Measurements from ENCODE around the gene ELOVL6. TPM values are rescaled to one million over a fixed set of nuclear protein-coding genes. Genes with fewer than 3 reads are reported as not detected.
A peak's percentile ranks its signal among the peaks of the same experiment; 100 is the strongest.

The ELOVL6 gene
- total and polyA plus RNA-seq, 2 of the 4 experiments (the other 2 are of a cell fraction), result 17.9 to 19.0 TPM

DNA sequence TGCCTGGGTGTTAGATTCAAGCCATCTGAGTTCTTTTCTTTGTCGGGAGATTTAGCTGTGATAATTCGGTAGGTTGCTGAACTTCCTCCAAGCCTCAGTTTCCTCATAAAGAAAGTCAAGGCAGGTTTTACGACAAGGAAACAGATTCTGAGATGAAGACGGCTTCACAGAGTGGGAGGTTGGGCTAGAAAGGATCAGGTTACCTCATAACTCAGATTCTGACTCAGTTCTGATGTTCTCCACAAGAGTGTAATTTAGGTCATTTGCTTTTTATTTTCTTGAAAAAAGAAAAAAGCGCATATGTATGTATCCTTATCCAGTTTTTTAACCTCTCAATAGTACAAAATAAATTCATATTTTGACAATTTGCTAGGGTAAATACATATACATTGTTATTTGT, 47.2 kb upstream of the ELOVL6 start:
- no peak overlapping the region for H2AK9ac ChIP-seq (replicated peaks; ENCODE audit: low read depth, low read length, poor library complexity)
- H2AFZ ChIP-seq (replicated peaks; ENCODE audit: low read length, poor library complexity), result peak overlapping the region; percentile 67
- TF ChIP-seq CEBPB (IDR thresholded peaks at IDR 0.05; ENCODE audit: low read depth, low read length) (no peak), POLR2A (IDR thresholded peaks at IDR 0.05; ENCODE audit: low read depth, low read length) (no peak), RAD21 (IDR thresholded peaks at IDR 0.05; ENCODE audit: low read length) (no peak)
- TF ChIP-seq, protein P1, sequence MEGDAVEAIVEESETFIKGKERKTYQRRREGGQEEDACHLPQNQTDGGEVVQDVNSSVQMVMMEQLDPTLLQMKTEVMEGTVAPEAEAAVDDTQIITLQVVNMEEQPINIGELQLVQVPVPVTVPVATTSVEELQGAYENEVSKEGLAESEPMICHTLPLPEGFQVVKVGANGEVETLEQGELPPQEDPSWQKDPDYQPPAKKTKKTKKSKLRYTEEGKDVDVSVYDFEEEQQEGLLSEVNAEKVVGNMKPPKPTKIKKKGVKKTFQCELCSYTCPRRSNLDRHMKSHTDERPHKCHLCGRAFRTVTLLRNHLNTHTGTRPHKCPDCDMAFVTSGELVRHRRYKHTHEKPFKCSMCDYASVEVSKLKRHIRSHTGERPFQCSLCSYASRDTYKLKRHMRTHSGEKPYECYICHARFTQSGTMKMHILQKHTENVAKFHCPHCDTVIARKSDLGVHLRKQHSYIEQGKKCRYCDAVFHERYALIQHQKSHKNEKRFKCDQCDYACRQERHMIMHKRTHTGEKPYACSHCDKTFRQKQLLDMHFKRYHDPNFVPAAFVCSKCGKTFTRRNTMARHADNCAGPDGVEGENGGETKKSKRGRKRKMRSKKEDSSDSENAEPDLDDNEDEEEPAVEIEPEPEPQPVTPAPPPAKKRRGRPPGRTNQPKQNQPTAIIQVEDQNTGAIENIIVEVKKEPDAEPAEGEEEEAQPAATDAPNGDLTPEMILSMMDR (conservative IDR thresholded peaks at IDR 0.05; ENCODE audit: low read depth, low read length), result no peak
- TF ChIP-seq, protein P2, sequence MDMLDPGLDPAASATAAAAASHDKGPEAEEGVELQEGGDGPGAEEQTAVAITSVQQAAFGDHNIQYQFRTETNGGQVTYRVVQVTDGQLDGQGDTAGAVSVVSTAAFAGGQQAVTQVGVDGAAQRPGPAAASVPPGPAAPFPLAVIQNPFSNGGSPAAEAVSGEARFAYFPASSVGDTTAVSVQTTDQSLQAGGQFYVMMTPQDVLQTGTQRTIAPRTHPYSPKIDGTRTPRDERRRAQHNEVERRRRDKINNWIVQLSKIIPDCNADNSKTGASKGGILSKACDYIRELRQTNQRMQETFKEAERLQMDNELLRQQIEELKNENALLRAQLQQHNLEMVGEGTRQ (IDR thresholded peaks at IDR 0.05; ENCODE audit: low read depth, low read length), result no peak
- intact Hi-C loops (cut with micrococcal nuclease), result no loop called here
- H3K9me3 ChIP-seq (ENCODE audit: control insufficient read depth, insufficient read depth, low read length), result no peaks in the 10 kb centered on the region
- in situ Hi-C loops (cut with MboI; ENCODE audit: low sequenced_read_pairs), result no loop called here
- no peak overlapping the region for H2BK15ac ChIP-seq (ENCODE audit: low read depth, low read length)
- H3K27me3 ChIP-seq (ENCODE audit: control insufficient read depth, insufficient read depth, low read length), result no peaks in the 10 kb centered on the region
- H3K9me1 ChIP-seq (ENCODE audit: insufficient read depth, low read length), result no peaks in the 10 kb centered on the region
- no peak overlapping the region for H3K56ac ChIP-seq (ENCODE audit: extremely low read depth, insufficient read depth, low read length)
- dilution Hi-C loops (cut with HindIII; ENCODE audit: low sequenced_read_pairs, unreplicated experiment), result no loop called here
- H2BK120ac ChIP-seq (ENCODE audit: low read depth, low read length), result no peak overlapping the region
- H4K8ac ChIP-seq (ENCODE audit: low read depth in 2 of 2, low read length in 2 of 2), result no peak overlapping the region
- no TSS peak for BruUV-seq (replicated peaks)
- H3K36me3 ChIP-seq (ENCODE audit: control insufficient read depth, insufficient read depth, low read length), result no peaks in the 10 kb centered on the region
- no CpG with 5 or more reads among the region's 5 CpGs for WGBS, 2 experiments (ENCODE audit: extremely low coverage in 2 of 2, insufficient read length in 1 of 2)
- peak; percentile 84 for ATAC-seq (ENCODE audit: low read depth)
- H4K20me1 ChIP-seq (ENCODE audit: insufficient read depth, low read length), result no peaks in the 10 kb centered on the region
- DNase-seq, result peak; percentile 49
- H3K4me3 ChIP-seq (ENCODE audit: insufficient read depth, low read depth, low read length), result no peak overlapping the region
- peak overlapping the region; percentile 73; the same call in 1 of the 2 replicates for H3K18ac ChIP-seq (ENCODE audit: low read depth, low read length)
- no peak overlapping the region for H3K14ac ChIP-seq (replicated peaks; ENCODE audit: low read depth, low read length)
- no peak overlapping the region for H4K91ac ChIP-seq (ENCODE audit: insufficient read depth, low read depth, low read length)
- H3K79me1 ChIP-seq (ENCODE audit: low read depth in 1 of 2, low read length in 2 of 2), result no peaks in the 10 kb centered on the region
- H4K5ac ChIP-seq (ENCODE audit: low read depth, low read length), result peak overlapping the region; percentile 69; the same call in 1 of the 2 replicates
- H3K4me1 ChIP-seq (ENCODE audit: control insufficient read depth, insufficient read depth, low read length), result peaks cover 2% of the 10 kb centered on the region; the same call in 1 of the 2 replicates
- H3K27ac ChIP-seq (ENCODE audit: insufficient read depth, low read length), result no peak overlapping the region
- POLR2A ChIA-PET (ENCODE audit: unreplicated experiment), result no interaction called here
- peak overlapping the region; percentile 85 for H3K4me2 ChIP-seq (ENCODE audit: low read depth, low read length)
- CTCF ChIA-PET, result no interaction called here
- no peak overlapping the region for H3K9ac ChIP-seq (ENCODE audit: low read depth, low read length)
- H3K4ac ChIP-seq (ENCODE audit: low read depth, low read length), result no peak overlapping the region
- no peak overlapping the region for H2BK5ac ChIP-seq (ENCODE audit: low read depth, low read length, poor library complexity, severe bottlenecking)
- H3K23ac ChIP-seq (ENCODE audit: low read depth, low read length), result no peak overlapping the region
- H2AK5ac ChIP-seq (ENCODE audit: low read depth, low read length), result no peak overlapping the region
- no peak overlapping the region for H2BK20ac ChIP-seq (ENCODE audit: low read depth, low read length)
